VCaP (cell line): Measurements from ENCODE around the gene PMFBP1.
A peak's percentile ranks its signal among the peaks of the same experiment; 100 is the strongest.

Experiments
- H3K27ac ChIP-seq: fragments of 450-650 bp; 2 replicates; pipeline ENCODE4 v1.5.1; 2017
- TF ChIP-seq, protein P1 (sequence below): fragments of 450-650 bp; conservative IDR thresholded peaks from 2 replicates; pipeline ENCODE4 v1.5.1; 2017; ENCODE audit warnings: mild to moderate bottlenecking, moderate library complexity

Gene PMFBP1

DNA sequence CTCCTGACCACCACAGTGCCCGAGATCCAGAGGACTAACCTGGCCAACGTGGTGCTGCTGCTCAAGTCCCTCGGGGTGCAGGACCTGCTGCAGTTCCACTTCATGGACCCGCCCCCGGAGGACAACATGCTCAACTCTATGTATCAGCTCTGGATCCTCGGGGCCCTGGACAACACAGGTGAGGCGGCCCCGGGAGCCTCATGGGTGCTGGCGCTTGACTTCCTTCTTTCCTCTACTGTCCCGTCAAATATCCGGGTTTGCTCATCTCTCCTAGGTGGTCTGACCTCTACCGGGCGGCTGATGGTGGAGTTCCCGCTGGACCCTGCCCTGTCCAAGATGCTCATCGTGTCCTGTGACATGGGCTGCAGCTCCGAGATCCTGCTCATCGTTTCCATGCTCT lies 64.6 kb downstream of the PMFBP1 start:
- TF ChIP-seq, protein P1, sequence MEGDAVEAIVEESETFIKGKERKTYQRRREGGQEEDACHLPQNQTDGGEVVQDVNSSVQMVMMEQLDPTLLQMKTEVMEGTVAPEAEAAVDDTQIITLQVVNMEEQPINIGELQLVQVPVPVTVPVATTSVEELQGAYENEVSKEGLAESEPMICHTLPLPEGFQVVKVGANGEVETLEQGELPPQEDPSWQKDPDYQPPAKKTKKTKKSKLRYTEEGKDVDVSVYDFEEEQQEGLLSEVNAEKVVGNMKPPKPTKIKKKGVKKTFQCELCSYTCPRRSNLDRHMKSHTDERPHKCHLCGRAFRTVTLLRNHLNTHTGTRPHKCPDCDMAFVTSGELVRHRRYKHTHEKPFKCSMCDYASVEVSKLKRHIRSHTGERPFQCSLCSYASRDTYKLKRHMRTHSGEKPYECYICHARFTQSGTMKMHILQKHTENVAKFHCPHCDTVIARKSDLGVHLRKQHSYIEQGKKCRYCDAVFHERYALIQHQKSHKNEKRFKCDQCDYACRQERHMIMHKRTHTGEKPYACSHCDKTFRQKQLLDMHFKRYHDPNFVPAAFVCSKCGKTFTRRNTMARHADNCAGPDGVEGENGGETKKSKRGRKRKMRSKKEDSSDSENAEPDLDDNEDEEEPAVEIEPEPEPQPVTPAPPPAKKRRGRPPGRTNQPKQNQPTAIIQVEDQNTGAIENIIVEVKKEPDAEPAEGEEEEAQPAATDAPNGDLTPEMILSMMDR: no peak
- no peak overlapping the region for H3K27ac ChIP-seq

DNA sequence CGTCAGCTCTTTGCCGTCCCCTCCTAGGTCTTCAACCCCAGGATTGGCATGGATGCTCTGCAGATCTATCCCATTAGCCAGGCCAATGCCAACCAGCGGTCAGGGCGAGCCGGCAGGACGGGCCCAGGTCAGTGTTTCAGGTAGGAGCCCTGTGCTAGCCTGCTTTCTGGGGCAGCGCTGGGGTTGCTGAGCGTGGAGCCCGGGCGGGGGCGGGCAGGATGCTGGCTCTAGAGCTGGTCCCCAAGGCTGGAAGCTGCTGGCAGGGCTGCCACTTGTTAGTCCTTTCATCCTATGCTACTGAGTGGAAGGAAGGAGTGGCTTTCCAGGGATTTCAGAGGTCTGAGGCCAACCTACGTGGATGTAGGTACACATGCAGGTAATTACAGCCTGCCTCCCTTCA lies 66.0 kb downstream of the PMFBP1 start:
- H3K27ac ChIP-seq: no peak overlapping the region
- TF ChIP-seq, protein P1: no peak

DNA sequence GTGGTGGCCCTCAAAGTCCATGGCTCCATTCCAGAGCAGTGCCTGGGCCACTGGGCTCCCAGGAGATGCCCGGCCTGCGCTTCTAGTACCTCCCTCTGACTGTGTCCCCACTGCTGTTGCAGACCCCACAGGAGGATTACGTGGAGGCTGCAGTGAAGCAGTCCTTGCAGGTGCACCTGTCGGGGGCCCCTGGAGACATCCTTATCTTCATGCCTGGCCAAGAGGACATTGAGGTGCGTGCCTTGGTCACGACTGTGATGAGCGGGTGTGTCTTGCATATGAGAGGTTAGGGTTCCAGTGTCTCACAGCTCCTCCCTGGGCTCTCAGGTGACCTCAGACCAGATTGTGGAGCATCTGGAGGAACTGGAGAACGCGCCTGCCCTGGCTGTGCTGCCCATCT lies 67.0 kb downstream of the PMFBP1 start:
- TF ChIP-seq, protein P1: no peak
- no peak overlapping the region for H3K27ac ChIP-seq

DNA sequence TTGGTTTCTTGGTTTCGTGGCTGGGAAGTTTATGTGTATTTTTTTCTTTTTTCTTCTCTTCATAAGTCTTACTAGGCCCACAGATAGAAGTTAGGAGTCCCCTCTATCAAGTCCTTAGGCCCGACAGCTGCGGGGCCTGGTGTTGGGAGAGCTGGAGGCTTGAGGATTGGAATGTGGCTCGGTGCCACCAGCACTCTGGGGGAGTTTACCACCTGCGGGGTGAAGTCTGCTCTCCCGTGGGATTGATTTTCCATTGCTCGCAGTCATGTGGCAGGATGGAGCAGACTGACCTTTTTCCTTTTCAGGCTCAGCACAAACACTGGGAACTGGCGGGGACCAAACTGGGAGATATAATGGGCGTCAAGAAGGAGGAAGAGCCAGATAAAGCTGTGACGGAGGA lies 70.8 kb downstream of the PMFBP1 start:
- H3K27ac ChIP-seq: no peak overlapping the region
- TF ChIP-seq, protein P1: no peak

DNA sequence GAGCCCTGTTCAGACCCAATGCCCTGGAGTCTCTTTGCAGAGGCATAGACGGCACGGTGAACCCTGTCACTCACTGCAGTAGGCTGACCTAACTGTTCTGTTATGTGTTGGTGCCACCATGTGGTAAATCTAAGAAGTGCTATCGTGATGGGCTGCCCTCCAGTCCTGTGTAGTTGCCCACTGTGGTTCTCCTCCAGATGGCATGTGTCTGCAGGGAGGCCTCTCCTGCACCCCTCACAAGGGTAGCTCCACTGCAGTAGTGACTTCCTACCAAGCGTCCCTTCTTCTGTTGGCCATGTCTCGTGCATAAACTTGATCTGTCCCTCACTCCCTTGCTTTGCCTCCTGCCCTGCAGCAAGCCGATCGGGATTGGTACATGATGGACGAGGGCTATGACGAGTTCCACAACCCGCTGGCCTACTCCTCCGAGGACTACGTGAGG lies 72.6 kb downstream of the PMFBP1 start:
- TF ChIP-seq, protein P1: peak; percentile 67
- H3K27ac ChIP-seq: no peak overlapping the region

DNA sequence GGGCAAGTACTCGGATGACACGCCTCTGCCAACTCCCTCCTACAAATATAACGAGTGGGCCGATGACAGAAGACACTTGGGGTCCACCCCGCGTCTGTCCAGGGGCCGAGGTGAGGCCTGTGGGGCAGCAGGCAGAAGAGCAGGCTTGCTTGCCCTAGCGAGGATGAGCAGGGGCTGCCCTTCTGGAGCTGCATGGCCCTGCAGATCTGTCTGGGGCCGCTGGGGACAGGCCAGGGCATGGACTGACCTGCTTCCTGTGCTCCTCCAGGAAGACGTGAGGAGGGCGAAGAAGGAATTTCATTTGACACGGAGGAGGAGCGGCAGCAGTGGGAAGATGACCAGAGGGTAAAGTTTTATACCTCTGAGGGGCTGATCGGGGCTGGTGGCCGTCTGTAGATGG lies 73.0 kb downstream of the PMFBP1 start:
- no peak overlapping the region for H3K27ac ChIP-seq
- TF ChIP-seq, protein P1: no peak

DNA sequence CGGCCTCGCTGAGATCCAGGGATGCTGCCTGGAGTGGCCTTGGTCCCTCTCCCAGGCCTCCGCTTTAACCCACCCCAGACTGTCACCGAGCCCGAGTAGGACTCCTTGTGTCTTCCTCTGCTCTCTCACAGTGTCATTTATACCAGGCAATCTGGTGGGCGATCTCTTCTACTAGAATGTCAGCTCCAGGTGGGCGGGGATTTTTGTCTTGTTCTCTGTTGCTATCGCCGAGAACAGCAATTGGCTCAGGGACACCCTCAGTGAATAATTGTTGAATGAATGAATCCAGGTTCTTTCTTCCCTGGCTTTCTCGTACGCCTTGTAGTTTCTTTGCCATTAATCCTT lies 77.7 kb downstream of the PMFBP1 start:
- H3K27ac ChIP-seq: peak overlapping the region; percentile 75
- TF ChIP-seq, protein P1: no peak
